B cell (primary cell): ENCODE measurements around the gene HECTD2. TPM values are rescaled to one million over a fixed set of nuclear protein-coding genes. Genes with fewer than 3 reads are reported as not detected.
A peak's percentile ranks its signal among the peaks of the same experiment; 100 is the strongest.

Source experiments
- ATAC-seq: fragments of 200-7000 bp; cut with Tn5 transposase; one replicate; pipeline ENCODE4 v1.10.0; 2021; ENCODE audit warnings: low read depth, mild to moderate bottlenecking, moderate number of reproducible peaks, moderate library complexity
- CTCF ChIA-PET: fragments of 350-600 bp; sonication (Branson Sonifier 250); formaldehyde crosslinking; loops from one replicate; lab custom pipeline; 2021; ENCODE audit warnings: antibody characterized with exemption, inconsistent platforms; lab: Charles Lee
- POLR2A ChIA-PET: fragments of 350-600 bp; sonication (Branson Sonifier 250); formaldehyde crosslinking; loops from one replicate; lab custom pipeline; 2021; ENCODE audit warnings: antibody characterized with exemption; lab: Charles Lee
- DNase-seq: peaks from one replicate; pipeline ENCODE4 v3.0.0; 2013
- H2AFZ ChIP-seq: 2 replicates; pipeline ENCODE4 v1.6.1; 2012; ENCODE audit warnings: mild to moderate bottlenecking, low read depth, low read length; ENCODE audit not compliant: insufficient read depth, poor library complexity, severe bottlenecking
- H3K27ac ChIP-seq, 2 donors: 1 replicate in 1 of 2; 2 replicates in 1 of 2; pipeline ENCODE4 v1.5.1; 2012 to 2013; ENCODE audit warnings: low read length in 2 of 2, mild to moderate bottlenecking in 2 of 2, moderate library complexity in 1 of 2
- H3K27me3 ChIP-seq, 4 experiments: fragments of 200-600 bp in 1 of 4; sonication (generic) in 1 of 4; replicated peaks in 1 of 4; 1 replicate in 2 of 4; 2 replicates in 2 of 4; pipeline versions ENCODE4 v1.6.1 to v1.7.0; 2013 to 2016; ENCODE audit warnings: low read length in 3 of 4, mild to moderate bottlenecking in 2 of 4, mixed read lengths in 1 of 4, moderate library complexity in 1 of 4; ENCODE audit not compliant: insufficient read depth in 4 of 4, control insufficient read depth in 3 of 4; ENCODE audit errors: control extremely low read depth in 1 of 4
- H3K36me3 ChIP-seq, 2 experiments: replicated peaks in 1 of 2; 1 replicate in 1 of 2; 2 replicates in 1 of 2; pipeline versions ENCODE4 v1.6.1 to v1.7.1; 2013; ENCODE audit warnings: low read length in 1 of 2; ENCODE audit not compliant: insufficient read depth in 2 of 2, control insufficient read depth in 1 of 2; ENCODE audit errors: control extremely low read depth in 1 of 2, extremely low read depth in 1 of 2
- H3K4me1 ChIP-seq, 2 donors: fragments of 200-600 bp in 1 of 2; sonication (generic) in 1 of 2; 1 replicate in 1 of 2; 2 replicates in 1 of 2; pipeline versions ENCODE4 v1.5.1 to v1.6.1; 2013 to 2017; ENCODE audit warnings: low read length in 2 of 2; ENCODE audit not compliant: control insufficient read depth in 2 of 2, insufficient read depth in 2 of 2
- H3K4me2 ChIP-seq: replicated peaks from 2 replicates; pipeline ENCODE3; 2012; ENCODE audit warnings: mild to moderate bottlenecking, low read depth, low read length; ENCODE audit not compliant: poor library complexity, severe bottlenecking
- H3K4me3 ChIP-seq, 5 experiments: fragments of 200-600 bp in 1 of 5; sonication (generic) in 1 of 5; 1 replicate in 3 of 5; 2 replicates in 2 of 5; pipeline versions ENCODE4 v1.5.1 to v1.7.0; 2011 to 2016; ENCODE audit warnings: low read length in 4 of 5, mild to moderate bottlenecking in 4 of 5, low read depth in 2 of 5, control low read depth in 1 of 5, moderate library complexity in 1 of 5; ENCODE audit not compliant: insufficient read depth in 1 of 5; ENCODE audit errors: control extremely low read depth in 1 of 5, extremely low read depth in 1 of 5
- H3K79me2 ChIP-seq: fragments of 200-600 bp; sonication (generic); one replicate; pipeline ENCODE4 v1.6.0; 2016; ENCODE audit warnings: low read length; ENCODE audit not compliant: control insufficient read depth, insufficient read depth
- H3K9ac ChIP-seq: fragments of 200-600 bp; sonication (generic); 2 replicates; pipeline ENCODE4 v1.6.1; 2017; ENCODE audit warnings: mild to moderate bottlenecking, low read length, moderate library complexity
- H3K9me3 ChIP-seq, 3 donors: one replicate each; pipeline versions ENCODE4 v1.6.1 to v1.7.1; 2013; ENCODE audit warnings: low read length in 2 of 3; ENCODE audit not compliant: control insufficient read depth in 2 of 3, insufficient read depth in 1 of 3; ENCODE audit errors: control extremely low read depth in 1 of 3
- H4K20me1 ChIP-seq: 2 replicates; pipeline ENCODE4 v1.6.0; 2012; ENCODE audit warnings: mild to moderate bottlenecking, low read length; ENCODE audit not compliant: insufficient read depth, control insufficient read depth, poor library complexity, severe bottlenecking
- H3K27ac Mint-ChIP-seq: one replicate; pipeline ENCODE4 v1.8.0; 2021; ENCODE audit warnings: mixed read lengths
- H3K27me3 Mint-ChIP-seq: one replicate; pipeline ENCODE4 v1.8.0; 2021; ENCODE audit warnings: mixed read lengths
- H3K4me1 Mint-ChIP-seq: one replicate; pipeline ENCODE4 v1.8.0; 2021; ENCODE audit warnings: mixed read lengths
- H3K4me3 Mint-ChIP-seq: one replicate; pipeline ENCODE4 v1.8.0; 2021; ENCODE audit warnings: mixed read lengths
- H3K9me3 Mint-ChIP-seq: one replicate; pipeline ENCODE4 v1.8.0; 2022; ENCODE audit warnings: mixed read lengths; ENCODE audit not compliant: insufficient read depth
- CTCF ChIP-seq: fragments of 200-600 bp; IDR thresholded peaks from one replicate; pipeline ENCODE4 v1.8.0; 2022; ENCODE audit warnings: antibody characterized with exemption, mild to moderate bottlenecking
- EZH2 ChIP-seq: IDR thresholded peaks from 2 replicates; pipeline ENCODE4 v1.6.1; 2012; ENCODE audit warnings: borderline replicate concordance, low read depth, mild to moderate bottlenecking, moderate library complexity, low read length; ENCODE audit not compliant: insufficient read depth, poor library complexity, severe bottlenecking
- WGBS: methylation state at CpG from one replicate; pipeline ENCODE4 v1.1.5; 2013; ENCODE audit warnings: missing lambda C conversion rate; ENCODE audit not compliant: insufficient coverage; 5-methylcytosine and 5-hydroxymethylcytosine counted together
- intact Hi-C: fragments of 100-400 bp; cut with micrococcal nuclease; formaldehyde crosslinking; loops from one replicate; pipeline ENCODE4 v1.10.0; 2022
- polyA plus RNA-seq: library from polyadenylated mRNA; depleted of rRNA; stranded (reverse); fragments of >200 nt; gene quantifications from 2 replicates; pipeline ENCODE4 v1.2.3, GENCODE V29; 2012
- total RNA-seq, 2 donors: library from RNA; stranded (reverse); fragments of 120-200 nt in 1 of 2; gene quantifications; 1 replicate in 1 of 2; 2 replicates in 1 of 2; pipeline versions ENCODE4 v1.2.3 to v1.2.4, GENCODE V29; 2013 to 2022

Gene HECTD2
- total and polyA plus RNA-seq, 2 donors (not counting 1 experiment from before 2014, with no cell fraction given) = 2.9 to 7.9 TPM

GRCh38 chr10:91409069-91409868 is 875 bp upstream of the HECTD2 start:
- Mint-ChIP-seq H3K4me1 (peaks cover 14% of the 10 kb centered on the region), H3K27me3 (no peaks in the 10 kb centered on the region), H3K9me3 (no peaks in the 10 kb centered on the region), H3K4me3 (peak overlapping the region; percentile 84), H3K27ac (peak overlapping the region; percentile 88)
- H3K79me2 ChIP-seq = peaks cover 15% of the 10 kb centered on the region
- H3K27me3 ChIP-seq = no peaks in the 10 kb centered on the region
- no peaks in the 10 kb centered on the region for H3K9me3 ChIP-seq
- H3K9ac ChIP-seq = peak overlapping the region; percentile 86
- WGBS = 0% methylated on average over 23 of the region's 31 CpGs
- no peak for TF ChIP-seq EZH2
- no peak for TF ChIP-seq CTCF
- peak overlapping the region; percentile 92 to 94 for H3K27ac ChIP-seq
- peak overlapping the region; percentile 94 for H2AFZ ChIP-seq
- ChIA-PET POLR2A (interaction anchor here (0.6 kb wide), 1 partner anchor 231 kb away, joined by 4 read pairs; no protein-coding TSS in a partner anchor), CTCF (interaction anchor here (0.8 to 1.7 kb wide), 3 partner anchors 15 to 21 kb away, joined by 3 to 9 read pairs (median 3); no protein-coding TSS in a partner anchor)
- ATAC-seq (peak; percentile 31), DNase-seq (no peak)
- H3K4me2 ChIP-seq = peak overlapping the region; percentile 86
- intact Hi-C loops = loop anchor here (1.0 to 5.0 kb wide), 4 partner anchors 112 to 513 kb away; partner anchors contain the start of gene BTAF1
- peaks cover 8 to 13% of the 10 kb centered on the region in 2 donors for H3K4me1 ChIP-seq
- no peaks in the 10 kb centered on the region for H4K20me1 ChIP-seq
- peak overlapping the region; percentile 71 to 96 (median 78) for H3K4me3 ChIP-seq
- no peaks in the 10 kb centered on the region for H3K36me3 ChIP-seq
